Psoas muscle (tissue), 8 donors: Measurements from ENCODE around the gene SAMD13. TPM values are rescaled to one million over a fixed set of nuclear protein-coding genes. Genes with fewer than 3 reads are reported as not detected.

Experiments
- ATAC-seq, 4 donors: fragments of 200-7000 bp; cut with Tn5 transposase; one replicate each; pipeline ENCODE4 v1.9.1; 2020; ENCODE audit warnings: moderate library complexity in 3 of 4, mild to moderate bottlenecking in 2 of 4
- DNase-seq, 2 donors: peaks; one replicate each; pipeline ENCODE4 v3.0.0-alpha.2; 2020
- H3K27ac ChIP-seq: fragments of 200-600 bp; one replicate; pipeline ENCODE4 v1.8.0; 2022
- H3K27me3 ChIP-seq, 3 donors: fragments of 200-600 bp in 1 of 3; one replicate each; pipeline versions ENCODE4 v1.6.1 to v1.8.0; 2013 to 2022; ENCODE audit warnings: low read length in 2 of 3, mild to moderate bottlenecking in 2 of 3, moderate library complexity in 1 of 3; ENCODE audit not compliant: insufficient read depth in 3 of 3
- H3K36me3 ChIP-seq, 2 donors: fragments of 200-600 bp in 1 of 2; one replicate each; pipeline versions ENCODE4 v1.6.1 to v1.8.0; 2013 to 2022; ENCODE audit warnings: low read depth in 1 of 2, mild to moderate bottlenecking in 1 of 2, moderate library complexity in 1 of 2; ENCODE audit not compliant: insufficient read depth in 1 of 2
- H3K4me1 ChIP-seq: fragments of 200-600 bp; one replicate; pipeline ENCODE4 v1.8.0; 2022
- H3K4me3 ChIP-seq: fragments of 200-600 bp; one replicate; pipeline ENCODE4 v1.8.0; 2022; ENCODE audit warnings: mild to moderate bottlenecking
- H3K9me3 ChIP-seq: fragments of 200-600 bp; one replicate; pipeline ENCODE4 v1.8.0; 2022
- WGBS, 3 donors: extraction: QIAGEN DNeasy Blood & Tissue Kit; methylation state at CpG; one replicate each; pipeline versions ENCODE4 v1.1.6 to v1.1.7; 2013; 5-methylcytosine and 5-hydroxymethylcytosine counted together
- intact Hi-C, 2 donors: fragments of 100-400 bp; cut with DNase I; formaldehyde crosslinking; loops; one replicate each; pipeline versions ENCODE4 v1.11.0 to v1.14.2; 2022
- polyA plus RNA-seq, 3 donors: library from polyadenylated mRNA; stranded (reverse); fragments of 200-250 nt; gene quantifications; one replicate each; pipeline ENCODE4 v1.2.3, GENCODE V29; 2013
- total RNA-seq, 4 donors: library from RNA; stranded (reverse); fragmentation: NEBNext Ultra II Directional in 2 of 4; extraction: Animal tissue kit (Norgen Biotek cat#: 25700) in 2 of 4; gene quantifications; one replicate each; pipeline versions ENCODE4 v1.2.1 to v1.2.4, GENCODE V29; 2021 to 2023
- TF ChIP-seq, protein P1 (sequence below): fragments of 200-600 bp; IDR thresholded peaks from one replicate; pipeline ENCODE4 v1.8.0; 2022; ENCODE audit warnings: antibody characterized with exemption
- donor health status: healthy with polysubstance abuse.
- donor health status: DM: no; HTN: no; CAD: no; lungs with moderate emphysema.
- donor health status: Bipolar disorder and iron deficiency.
- donor health status: healthy.
- donor health status: DM: yes; HTN: yes; CAD: no.
- donor health status: DM: no; HTN: no; CAD: no.
- donor health status: DM: no; HTN: no; CAD: no.
- donor health status: DM: yes; HTN: yes; CAD: no.

SAMD13 gene
- total and polyA plus RNA-seq, 7 donors, result 0.53 to 6.8 (median 1.7) TPM

DNA sequence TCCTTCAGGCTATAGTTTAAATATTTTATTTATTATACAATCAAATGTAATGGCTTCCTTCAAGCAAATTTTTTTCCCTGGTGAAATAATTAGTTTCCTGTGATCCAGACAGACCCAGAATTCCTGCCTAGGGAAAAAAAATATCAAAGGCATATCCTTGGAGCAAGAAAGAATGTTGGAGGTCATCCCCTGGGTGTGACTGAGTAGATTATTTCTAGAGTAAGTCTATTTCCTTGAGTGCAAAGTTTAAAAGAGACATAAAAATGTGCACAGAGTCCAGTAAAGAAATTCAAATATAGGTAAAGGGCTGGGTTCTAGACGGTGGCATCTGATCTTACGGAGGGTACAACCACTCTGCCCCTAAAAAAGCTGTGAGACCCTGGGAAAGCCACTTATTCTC lies 32.2 kb upstream of the SAMD13 start:
- whole genome bisulfite sequencing, 3 donors, result 23 to 63% (median 27%) methylated on average over 2 of the region's 2 CpGs
- H3K27ac ChIP-seq, result no peak overlapping the region
- intact Hi-C loops, result no loop called here
- H3K4me1 ChIP-seq, result no peaks in the 10 kb centered on the region
- TF ChIP-seq, protein P1, sequence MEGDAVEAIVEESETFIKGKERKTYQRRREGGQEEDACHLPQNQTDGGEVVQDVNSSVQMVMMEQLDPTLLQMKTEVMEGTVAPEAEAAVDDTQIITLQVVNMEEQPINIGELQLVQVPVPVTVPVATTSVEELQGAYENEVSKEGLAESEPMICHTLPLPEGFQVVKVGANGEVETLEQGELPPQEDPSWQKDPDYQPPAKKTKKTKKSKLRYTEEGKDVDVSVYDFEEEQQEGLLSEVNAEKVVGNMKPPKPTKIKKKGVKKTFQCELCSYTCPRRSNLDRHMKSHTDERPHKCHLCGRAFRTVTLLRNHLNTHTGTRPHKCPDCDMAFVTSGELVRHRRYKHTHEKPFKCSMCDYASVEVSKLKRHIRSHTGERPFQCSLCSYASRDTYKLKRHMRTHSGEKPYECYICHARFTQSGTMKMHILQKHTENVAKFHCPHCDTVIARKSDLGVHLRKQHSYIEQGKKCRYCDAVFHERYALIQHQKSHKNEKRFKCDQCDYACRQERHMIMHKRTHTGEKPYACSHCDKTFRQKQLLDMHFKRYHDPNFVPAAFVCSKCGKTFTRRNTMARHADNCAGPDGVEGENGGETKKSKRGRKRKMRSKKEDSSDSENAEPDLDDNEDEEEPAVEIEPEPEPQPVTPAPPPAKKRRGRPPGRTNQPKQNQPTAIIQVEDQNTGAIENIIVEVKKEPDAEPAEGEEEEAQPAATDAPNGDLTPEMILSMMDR, result no peak
- H3K4me3 ChIP-seq, result no peak overlapping the region
- no peak for DNase-seq
- H3K27me3 ChIP-seq, result no peaks in the 10 kb centered on the region
- H3K36me3 ChIP-seq, result no peaks in the 10 kb centered on the region
- H3K9me3 ChIP-seq, result no peaks in the 10 kb centered on the region
- no peak for ATAC-seq

DNA sequence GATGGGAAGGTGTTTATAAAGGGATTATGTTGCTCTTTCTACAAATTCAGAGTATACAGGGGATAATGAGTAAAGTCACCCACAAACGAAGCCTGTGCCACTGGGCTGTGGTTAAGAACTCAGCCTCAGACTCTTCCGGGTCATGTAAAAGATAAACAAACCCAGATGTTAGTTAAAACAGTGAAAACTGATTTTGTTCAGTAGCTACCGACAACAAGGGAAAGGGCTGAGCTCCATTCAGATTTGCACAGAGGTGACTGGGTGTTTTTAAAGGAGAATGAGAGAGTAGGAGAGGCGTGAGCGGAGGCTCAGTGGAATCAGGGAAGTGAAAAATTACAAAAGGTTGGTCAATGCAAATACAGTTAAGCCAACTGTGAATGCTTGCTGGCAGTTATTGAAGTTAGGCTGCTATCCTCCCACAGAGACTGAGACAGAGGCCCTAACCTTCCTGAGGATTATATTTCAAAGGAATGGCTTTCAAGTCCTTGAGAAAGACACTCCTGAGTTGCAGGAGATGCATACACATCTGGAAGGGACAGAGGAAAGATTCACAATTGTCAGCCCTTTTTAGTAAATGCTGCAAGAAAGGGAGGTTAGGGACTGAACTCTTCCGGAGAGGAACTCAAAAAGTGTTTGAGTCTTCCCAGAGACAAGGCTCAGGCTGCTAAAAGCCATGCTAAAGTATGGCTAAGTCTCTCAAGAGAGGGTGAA lies 29.9 kb upstream of the SAMD13 start:
- H3K4me3 ChIP-seq, result no peak overlapping the region
- ATAC-seq, result no peak
- DNase-seq, result no peak
- no peak overlapping the region for H3K27ac ChIP-seq
- 52 to 57% (median 56%) methylated on average over 6 of the region's 6 CpGs for WGBS, 3 donors
- no peaks in the 10 kb centered on the region for H3K9me3 ChIP-seq
- intact Hi-C loops, result no loop called here
- H3K36me3 ChIP-seq, result no peaks in the 10 kb centered on the region
- H3K4me1 ChIP-seq, result no peaks in the 10 kb centered on the region
- H3K27me3 ChIP-seq, result no peaks in the 10 kb centered on the region
- TF ChIP-seq, protein P1, result no peak

DNA sequence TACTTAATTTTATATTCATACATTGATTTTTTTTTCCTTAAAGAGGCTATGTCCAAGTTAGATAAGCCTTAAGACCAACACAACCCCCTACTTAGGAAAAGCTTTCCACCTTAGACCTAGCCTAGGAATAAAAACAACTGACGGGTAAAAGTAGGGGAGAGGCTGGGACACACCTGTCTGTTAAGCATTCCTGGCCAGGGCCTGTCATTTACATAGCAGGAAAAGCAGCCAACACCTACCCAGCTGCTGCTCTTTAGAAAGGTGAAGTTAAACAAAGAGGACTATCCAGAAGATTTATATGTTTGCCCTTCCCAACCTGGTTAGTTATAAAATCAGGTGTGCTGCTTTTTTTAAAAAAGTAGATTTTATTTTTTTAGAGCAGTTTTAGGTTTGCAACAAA lies 29.1 kb upstream of the SAMD13 start:
- TF ChIP-seq, protein P1, result no peak
- Histone ChIP-seq H3K27ac (no peak overlapping the region), H3K4me3 (no peak overlapping the region), H3K9me3 (no peaks in the 10 kb centered on the region), H3K27me3 (no peaks in the 10 kb centered on the region), H3K4me1 (no peaks in the 10 kb centered on the region), H3K36me3 (no peaks in the 10 kb centered on the region)
- WGBS, 3 donors, result 42 to 49% (median 43%) methylated on average over 1 of the region's 1 CpG
- DNase-seq (no peak), ATAC-seq (no peak)
- intact Hi-C loops, result no loop called here

DNA sequence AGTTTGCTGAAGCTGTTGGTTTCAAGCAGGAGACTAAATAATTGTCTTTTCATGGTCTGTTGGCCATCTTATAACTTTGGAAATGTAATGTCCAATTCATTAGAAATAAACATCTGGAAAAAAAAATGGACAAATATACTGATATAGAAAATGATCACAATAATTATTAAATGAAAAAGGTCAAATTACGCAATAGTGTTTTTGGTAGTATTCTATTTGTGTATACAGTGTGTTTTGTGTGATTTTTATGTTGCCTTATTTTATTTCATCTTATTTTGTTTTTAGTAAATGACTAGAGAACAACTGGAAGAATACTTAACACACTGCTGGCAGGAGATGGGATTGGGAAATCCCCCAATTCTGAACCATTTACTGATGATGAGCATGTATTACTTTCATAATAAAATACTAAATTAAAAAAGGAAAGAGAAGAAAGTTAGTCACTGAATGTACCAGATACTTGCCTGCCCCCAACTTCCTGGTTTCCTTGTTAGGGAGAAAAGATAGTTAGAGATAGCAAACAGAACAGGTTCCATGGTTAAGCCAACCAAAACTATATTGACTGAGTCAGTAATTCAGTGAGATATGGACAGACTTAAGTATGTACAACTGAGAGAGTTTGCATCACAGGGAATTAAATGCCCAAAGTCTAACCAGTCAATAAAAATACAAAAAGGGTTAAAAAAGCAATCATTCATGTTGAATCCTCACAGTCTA lies 24.0 kb upstream of the SAMD13 start:
- TF ChIP-seq, protein P1, result no peak
- DNase-seq (no peak), ATAC-seq (no peak)
- Histone ChIP-seq H3K4me1 (no peaks in the 10 kb centered on the region), H3K36me3 (no peaks in the 10 kb centered on the region), H3K27me3 (no peaks in the 10 kb centered on the region), H3K9me3 (no peaks in the 10 kb centered on the region), H3K4me3 (no peak overlapping the region), H3K27ac (no peak overlapping the region)
- 94 to 98% (median 96%) methylated on average over 1 of the region's 1 CpG for WGBS, 3 donors
- intact Hi-C loops, result no loop called here
